Measurements from ENCODE around the gene GTF2A1L.
"Not testable (repeated sequence)": the region's sequence is repeated elsewhere in the genome, so short reads cannot be mapped to it uniquely, and the experiment has no call there.

The GTF2A1L gene

DNA sequence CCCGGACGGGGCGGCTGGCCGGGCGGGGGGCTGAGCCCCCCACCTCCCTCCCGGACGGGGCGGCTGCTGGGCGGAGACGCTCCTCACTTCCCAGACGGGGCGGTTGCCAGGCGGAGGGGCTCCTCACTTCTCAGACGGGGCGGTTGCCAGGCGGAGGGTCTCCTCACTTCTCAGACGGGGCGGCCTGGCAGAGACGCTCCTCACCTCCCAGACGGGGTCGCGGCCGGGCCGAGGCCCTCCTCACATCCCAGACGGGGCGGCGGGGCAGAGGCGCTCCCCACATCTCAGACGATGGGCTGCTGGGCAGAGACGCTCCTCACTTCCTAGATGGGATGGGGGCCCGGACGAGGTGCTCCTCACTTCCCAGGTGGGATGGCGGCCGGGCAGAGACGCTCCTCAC lies 3.1 kb upstream of the GTF2A1L start:
- FAIRE-seq, result not testable (repeated sequence)

DNA sequence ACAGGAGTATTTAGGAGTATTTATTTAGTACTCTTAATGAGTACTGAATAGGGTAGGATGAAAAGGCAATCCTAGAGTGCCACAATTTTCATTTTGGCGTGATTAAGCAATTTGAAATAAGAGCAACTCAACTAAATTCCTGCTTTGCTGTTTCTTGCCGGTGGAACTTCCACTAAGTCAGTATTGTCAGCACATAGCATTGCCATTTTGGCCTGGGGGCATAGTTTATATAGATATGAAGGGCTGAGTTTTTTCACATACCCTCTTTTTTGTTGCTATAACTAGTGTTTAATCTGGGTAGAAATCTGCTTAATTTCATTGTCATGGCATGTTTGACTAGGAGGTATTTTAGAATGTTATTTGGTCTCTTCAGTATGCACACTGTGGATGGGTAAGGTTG lies 1.9 kb downstream of the GTF2A1L start:
- FAIRE-seq, result no peak

DNA sequence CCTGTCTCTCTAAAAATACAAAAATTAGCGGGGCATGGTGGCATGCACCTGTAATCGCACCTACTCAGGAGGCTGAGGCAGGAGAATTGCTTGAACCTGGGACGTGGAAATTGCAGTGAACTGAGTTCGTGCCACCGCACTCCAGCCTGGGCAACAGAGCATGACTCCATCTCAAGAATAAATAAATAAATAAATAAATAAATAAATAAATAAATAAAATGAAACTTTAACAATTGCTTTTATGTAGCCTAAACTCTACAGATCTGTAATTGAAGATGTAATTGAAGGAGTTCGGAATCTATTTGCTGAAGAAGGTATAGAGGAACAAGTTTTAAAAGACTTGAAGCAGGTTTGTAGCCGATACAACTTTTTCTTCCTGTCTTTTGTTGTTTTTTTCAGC lies 2.9 kb downstream of the GTF2A1L start:
- no peak for FAIRE-seq

DNA sequence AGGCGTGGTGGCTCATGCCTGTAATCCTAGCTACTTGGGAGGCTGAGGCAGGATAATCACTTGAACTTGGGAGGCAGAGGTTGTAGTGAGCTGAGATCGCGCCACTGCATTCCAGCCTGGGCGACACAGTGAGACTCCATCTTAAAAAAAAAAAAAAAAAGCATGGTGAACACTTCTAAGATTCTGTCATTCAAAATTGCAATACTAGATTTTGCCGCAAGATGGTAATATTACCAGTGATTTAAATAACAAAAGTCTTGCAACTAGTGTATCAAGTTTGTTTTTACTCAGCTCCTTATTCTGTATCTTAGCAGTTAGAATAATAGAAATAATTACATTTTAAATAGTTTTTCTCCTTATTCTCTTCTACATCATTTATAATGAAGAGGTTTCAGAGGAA lies 5.0 kb downstream of the GTF2A1L start:
- FAIRE-seq, result not testable (repeated sequence)

DNA sequence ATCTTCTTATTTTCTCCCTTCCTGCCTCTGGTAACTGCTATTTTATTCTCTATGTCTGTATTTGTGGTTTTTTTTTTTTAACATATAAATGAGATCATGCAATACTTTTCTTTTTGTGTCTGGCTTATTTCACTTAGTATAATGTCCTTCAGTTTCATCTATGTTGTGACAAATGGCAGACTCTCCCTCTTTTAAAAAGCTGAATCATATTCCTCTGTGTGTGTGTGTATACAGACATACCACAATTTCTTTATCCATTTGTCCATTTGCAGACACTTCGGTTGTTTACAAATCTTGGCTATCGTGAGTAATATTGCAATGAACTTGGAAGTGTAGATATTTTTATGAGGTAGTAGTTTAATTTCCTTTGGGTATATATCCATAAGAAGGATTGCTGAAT lies 7.0 kb downstream of the GTF2A1L start:
- no peak for FAIRE-seq

DNA sequence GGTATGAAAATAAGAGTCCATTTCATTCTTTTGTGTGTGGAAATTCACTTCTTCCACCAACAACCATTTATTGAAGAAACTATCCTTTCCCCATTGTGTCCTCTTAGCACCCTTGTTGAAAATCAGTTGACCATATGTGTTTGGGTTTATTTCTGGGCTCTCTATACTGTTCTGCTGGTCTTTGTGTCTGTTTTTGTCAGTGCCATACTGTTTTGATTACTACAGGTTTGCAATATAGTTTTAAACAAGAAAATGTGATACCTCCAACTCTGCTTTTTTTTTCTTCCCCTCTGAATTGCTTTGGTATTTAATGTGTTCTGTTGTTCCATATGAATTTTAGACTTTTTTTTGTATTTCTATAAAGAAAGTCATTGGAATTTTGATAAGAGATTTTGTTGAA lies 8.4 kb downstream of the GTF2A1L start:
- FAIRE-seq, result no peak

DNA sequence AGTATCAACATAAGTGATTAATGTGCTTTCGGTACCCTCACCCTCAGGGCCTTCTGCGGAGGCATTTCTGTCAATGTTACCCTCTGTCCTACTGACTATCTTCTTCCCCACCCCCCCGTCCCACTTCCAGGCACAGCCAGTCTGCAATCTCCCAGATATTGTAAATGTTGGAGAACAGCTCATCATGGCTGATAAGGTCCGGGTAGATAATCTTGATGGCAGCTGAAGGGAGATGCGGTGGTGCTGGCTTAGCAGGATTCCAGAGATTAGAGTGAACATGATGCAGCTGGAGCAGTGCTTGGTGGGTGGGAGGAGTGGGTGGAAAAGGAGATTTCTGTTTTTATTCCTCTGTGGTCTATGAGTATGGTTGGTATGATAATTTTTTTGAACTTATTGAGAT lies 15.5 kb downstream of the GTF2A1L start:
- no peak for FAIRE-seq

DNA sequence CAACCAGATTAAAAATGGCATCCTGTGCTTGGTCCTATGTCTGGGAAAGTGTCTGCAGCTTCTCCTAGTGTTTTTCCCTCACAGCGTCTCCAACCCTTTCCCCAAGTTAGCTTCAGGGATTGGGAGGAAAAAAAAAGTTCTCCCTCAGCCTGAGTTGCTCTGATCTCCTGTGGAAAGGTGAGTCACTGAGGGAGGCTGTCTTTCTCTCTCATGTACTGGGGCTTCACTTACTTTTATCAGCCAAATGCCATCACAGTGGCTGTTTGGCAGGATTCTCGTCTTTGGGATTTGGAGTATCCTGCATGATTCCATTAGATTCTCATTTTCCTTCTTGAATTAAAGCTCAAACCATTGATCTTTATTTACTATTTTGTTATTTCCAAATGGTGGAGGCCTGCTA lies 18.1 kb downstream of the GTF2A1L start:
- no peak for FAIRE-seq

DNA sequence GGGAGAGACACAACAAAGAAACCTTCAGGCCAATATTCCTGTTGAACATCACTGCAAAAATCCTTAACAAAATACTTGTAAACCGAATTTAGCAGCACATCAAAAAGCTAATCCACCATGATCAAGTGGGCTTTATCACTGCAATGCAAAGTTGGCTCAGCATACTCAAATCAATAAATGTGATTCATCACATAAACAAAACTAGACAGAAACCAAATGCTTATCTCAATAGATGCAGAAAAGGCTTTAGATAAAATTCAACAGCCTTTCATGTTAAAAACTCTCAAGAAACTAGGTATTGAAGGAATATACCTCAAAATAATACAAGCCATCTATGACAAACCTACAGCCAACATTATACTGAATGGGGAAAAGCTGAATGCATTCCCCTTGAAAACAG lies 20.6 kb downstream of the GTF2A1L start:
- FAIRE-seq, result no peak

DNA sequence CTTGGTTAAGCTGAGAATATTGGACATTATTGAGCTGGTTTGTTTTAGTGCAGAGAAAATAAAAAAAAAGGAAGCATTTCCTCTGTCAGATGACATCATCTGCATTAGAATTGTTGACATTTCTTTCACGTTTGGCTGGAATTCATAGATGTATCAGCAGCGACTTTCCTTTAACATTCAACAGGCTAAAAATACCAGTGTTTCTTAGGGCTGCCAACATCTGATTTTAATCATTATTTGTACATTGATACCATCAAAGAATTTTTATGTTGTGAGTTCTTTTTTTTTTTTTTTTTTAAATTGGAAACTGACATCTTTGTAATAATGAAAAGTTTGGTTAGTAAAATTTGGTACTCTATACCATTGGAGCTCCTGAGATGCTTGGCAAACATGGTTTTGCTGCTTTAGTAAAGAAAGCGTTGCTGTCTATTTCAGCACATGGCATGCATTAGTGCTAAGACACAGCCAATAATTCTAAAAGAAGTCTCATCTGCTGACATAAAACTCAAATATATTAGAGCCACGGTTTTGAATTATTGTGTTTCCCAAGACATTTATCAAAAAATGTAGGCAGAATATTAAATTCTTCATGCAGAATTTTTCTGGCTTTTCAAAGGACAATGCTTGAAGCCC lies 33.6 kb downstream of the GTF2A1L start:
- FAIRE-seq, result no peak

DNA sequence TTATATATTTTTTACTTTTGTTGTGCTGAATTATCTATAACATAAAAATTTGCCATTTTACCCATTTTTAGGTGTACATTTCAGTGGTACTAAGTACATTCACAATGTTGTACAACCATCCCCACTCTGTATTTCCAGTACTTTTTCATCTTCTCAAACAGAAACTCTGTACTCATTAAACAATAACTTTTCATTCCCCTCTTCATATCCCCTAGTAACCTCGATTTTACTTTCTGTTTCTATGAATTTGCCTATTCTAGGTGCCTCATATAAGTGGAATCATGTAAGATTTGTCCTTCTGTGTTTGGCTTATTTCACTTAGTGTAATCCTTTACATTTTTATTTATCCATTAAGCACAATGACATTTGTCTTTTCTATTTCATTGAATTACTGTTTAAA lies 51.3 kb downstream of the GTF2A1L start:
- no peak for FAIRE-seq

DNA sequence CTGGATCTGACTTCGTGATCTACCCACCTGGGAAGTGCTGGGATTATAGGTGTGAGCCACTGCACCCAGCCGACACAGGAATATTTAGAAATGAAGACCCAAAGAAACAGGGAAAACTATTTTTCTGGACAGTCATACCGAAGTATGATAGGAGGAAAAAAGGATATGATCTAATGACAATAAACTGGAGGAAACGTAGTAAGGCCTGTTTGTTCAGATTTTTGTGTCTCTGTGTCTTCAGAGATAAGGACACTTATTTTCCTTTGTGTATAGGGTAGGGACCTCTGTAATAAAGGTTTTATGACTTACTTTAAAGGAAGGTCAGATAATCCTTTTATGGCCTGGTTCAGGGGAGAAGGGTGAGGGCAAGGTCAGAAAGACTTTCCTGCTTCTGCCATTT lies 55.9 kb downstream of the GTF2A1L start:
- no peak for FAIRE-seq

DNA sequence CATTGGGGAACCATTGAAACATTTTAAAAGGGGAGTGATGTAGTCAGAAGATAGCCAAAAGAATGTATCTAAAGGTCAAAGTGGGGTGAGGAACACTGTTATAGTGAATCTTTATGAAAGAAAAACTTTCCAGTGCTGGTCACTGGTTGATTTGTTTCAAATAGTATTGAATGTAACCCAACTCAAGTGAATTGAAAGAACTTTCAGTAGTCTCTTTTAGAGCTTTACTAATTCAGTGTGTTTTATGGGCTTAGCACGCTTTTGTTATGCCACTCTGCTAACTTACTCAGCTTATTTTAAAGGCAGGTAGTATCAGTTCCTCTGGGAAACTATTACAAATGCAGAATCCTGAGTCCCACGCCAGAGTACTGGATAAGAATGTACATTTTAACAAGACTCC lies 57.3 kb downstream of the GTF2A1L start:
- FAIRE-seq, result no peak

DNA sequence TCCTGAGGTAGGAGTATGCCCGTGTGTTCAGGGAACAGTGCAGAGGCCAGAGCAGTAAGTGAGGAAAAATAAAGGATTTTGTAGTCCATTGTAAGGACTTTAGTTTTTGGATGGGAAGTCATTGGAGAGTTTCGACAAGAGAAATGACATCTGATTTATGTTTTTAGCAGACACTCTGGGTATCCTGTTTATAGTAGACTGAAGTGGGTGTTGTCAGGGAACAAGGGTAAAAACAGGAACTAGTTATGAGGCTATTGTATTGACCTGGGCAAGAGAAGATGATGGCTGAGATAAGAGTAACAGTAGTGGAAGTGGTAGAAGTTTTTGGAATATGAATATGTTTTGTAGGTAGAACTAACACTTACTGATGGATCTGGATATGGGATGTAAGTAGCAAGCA lies 59.8 kb downstream of the GTF2A1L start:
- FAIRE-seq, result no peak

DNA sequence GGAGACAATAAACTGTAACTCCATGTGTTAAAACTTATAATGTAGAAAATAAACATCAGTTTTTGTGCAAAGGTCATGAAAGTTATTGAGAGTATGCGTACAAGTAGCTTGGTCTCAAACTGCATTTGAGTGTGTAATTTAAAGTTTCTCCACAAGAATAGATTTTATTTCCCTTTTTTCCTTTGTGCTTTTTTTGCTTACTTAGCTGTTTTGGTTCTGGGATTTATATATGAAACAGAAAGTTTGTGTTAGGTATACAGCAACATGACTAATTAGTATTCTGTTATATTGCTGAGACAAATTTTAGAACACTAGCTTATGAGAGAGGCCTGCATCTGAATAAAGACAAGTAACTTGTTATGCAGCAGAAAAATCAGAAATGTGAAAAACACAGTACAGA lies 67.5 kb downstream of the GTF2A1L start:
- FAIRE-seq, result no peak

DNA sequence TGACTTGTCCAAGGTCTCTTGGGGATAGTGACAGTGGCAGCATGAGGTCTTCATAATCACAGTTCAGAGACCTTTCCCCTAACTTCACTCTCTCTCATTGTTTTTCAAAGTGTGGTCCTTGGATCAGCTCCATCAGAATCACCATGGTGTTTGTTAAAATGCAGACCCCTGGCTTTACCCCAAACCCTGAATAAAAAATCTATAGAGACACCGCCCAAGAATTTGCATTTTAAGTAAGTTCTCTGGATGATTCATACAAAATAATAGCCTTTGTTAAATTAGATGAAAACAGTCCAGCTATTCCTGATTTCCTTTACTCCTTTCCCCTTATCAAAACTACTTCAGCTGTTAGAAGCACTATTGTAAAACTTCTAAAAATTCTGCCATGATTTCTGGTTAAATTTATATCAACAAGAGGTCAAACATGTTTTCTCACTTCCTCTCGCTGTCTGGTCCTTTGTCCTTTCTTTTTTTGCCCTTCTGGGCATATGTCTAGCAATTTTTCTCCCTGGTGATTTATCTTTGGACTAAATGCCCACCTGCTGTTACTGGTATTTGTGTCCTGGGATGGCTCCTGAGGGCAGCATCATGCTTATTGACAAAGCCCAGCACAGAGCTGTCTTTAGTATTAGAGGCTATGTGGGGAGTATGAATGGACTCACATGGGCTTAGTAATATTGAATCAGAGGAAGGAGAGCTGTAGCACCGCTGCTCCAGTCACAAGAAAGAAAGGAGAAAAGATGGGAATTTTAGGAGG lies 74.5 kb downstream of the GTF2A1L start:
- no peak for FAIRE-seq

DNA sequence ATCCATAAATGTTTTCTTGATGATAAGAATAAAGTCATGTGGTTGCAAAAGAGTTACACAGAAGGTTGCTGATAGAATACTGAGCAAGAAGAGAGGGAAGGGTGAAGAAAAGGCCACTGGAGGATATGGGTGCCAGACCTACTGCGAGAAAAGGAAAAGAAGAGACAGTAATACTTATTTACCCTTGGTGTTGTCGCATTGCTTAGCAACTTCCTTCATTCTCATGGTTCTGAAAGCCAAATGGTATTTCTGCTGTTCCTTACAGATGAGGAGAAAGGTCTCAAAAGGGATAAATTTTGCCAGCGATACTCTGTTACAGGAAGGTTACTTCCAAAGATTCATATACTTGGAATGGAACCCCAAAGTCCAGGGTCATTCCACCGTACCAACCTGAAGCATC lies 75.4 kb downstream of the GTF2A1L start:
- no peak for FAIRE-seq

DNA sequence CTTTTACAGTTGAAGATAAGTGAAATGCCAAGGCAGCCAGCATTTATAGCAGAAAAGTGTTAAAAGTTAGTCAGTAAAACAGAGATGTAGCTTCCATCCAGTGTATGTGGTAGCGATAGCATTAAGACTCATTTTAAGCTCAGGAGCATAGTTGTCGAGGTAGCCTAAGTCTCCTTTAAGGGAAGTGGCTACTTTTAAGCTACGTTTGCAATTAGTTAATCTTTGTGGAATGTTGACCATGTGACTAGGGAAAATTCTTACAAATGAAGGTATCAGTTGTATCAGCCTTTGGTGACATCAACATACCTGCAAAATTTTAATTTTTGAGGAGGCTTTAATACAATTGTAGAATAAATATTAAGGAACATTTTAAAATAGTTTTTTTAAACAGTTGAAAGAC lies 76.0 kb downstream of the GTF2A1L start:
- no peak for FAIRE-seq

DNA sequence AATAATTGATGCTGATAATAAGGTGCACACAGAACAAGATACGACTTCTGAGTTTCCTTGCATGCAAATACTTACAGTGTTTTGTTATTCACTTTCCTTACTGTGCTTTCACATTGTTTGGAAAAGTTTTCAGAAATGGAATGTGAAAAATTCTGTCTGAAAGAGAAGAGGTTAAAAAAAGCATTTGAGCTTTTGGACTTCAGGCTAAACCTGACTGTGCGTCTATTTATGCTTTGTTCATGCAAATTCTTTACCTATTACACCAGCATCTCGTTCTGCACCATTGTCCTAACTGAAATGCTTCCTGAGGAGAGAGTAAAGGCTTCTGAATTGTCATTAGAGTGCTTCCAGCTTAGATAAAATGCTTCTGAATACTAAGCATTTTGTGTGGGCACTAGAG lies 76.5 kb downstream of the GTF2A1L start:
- FAIRE-seq, result no peak

DNA sequence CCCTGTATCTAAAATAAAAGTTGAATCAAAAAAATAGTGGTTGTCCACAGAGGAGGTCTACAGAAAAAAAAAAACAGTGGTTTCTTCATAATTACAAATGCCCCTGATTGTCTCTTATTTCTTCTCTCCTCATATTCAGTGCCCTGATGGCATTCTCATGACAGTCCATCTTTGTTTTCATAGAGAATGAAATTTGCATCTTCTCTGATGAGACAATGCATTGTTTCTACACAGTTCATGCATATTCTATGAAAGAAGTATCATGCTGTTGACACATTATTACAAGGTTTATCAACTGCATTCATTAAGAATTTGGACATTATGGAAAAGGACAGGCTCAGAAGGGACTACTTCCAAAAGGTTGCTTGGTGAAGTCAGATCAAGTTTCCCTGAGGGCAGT lies 78.3 kb downstream of the GTF2A1L start:
- FAIRE-seq, result no peak

DNA sequence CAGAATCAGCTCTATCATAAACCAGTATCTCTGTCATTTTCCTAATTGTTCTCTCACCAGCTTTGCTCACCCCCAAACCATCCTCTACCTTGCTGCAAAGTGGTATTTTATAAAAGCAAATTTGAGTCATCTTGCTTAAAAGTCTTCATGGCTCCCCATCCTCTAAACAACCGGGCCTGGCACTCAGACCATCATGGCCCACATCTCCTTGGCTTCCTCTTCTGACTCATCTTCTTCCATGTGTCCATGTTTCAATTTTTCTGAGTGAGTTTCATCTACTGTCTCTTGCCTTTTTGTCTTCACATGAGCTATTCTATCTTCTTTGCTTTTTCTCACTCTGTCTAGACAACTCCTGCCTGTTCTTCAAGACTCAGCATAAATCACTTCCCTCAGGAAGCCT lies 79.2 kb downstream of the GTF2A1L start:
- FAIRE-seq, result no peak

DNA sequence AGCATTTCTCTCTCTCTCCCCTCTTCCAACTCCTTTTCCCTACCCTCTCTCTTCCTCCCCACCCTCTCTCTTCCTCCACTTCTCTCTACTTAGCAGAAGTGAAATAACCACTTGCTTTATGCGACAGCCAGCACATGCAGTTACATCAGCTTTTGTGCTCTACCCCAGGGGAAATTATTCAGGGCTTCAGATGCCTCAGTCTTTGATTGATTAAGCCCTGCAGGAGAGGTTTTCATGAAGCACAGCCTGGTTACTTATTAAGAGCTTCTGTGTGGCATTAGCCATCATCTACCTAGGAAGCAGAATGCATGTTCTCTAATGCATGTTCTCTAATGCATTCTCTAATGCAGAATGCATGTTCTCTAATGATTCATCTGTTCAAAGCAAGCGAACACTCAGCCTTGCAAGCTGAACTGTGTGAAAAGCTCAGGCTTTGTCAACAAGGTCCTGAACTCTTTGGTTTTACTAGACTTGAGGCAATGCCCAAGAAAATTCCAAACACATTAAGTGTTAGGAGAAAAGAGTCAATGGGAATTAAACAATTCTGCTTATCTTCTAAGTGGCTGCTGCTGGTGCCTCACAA lies 81.8 kb downstream of the GTF2A1L start:
- no peak for FAIRE-seq

DNA sequence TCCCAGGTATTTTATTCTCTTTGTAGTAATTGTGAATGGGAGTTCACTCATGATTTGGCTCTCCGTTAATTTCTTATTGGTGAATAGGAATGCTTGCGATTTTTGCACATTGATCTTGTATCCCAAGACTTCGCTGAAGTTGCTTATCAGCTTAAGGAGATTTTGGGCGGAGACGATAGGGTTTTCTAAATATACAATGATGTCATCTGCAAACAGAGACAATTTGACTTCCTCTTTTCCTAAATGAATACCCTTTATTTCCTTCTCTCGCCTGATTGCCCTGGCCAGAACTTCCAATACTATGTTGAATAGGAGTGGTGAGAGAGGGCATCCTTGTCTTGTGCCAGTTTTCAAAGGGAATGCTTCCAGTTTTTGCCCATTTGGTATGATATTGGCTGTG lies 86.0 kb downstream of the GTF2A1L start:
- not testable (repeated sequence) for FAIRE-seq

DNA sequence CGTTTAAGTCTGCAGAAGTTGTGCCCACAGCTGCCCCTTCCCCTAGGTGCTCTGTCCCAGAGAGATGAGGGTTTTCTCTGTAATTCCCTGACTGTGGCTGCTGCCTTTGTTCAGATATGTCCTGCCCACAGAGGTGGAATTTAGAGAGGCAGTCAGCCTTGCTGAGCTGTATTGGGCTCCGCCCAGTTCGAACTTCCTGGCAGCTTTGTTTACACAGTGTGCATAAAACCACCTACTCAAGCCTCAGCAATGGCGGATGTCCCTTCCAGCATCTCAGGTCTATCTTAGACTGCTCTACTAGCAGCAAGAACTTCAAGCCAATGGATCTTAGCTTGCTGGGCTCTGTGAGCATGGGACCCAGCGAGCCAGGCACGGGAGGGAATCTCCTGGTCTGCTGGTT lies 89.8 kb downstream of the GTF2A1L start:
- FAIRE-seq, result no peak
